NCI-H524 treated with DMSO at 0.1 percent for 48 hours (cell line): ENCODE data around the gene CNN2.

ENCODE experiments used
- DNase-seq: peaks from one replicate; lab custom pipeline; 2025; lab: John Stamatoyannopoulos, UW

The CNN2 gene

DNA sequence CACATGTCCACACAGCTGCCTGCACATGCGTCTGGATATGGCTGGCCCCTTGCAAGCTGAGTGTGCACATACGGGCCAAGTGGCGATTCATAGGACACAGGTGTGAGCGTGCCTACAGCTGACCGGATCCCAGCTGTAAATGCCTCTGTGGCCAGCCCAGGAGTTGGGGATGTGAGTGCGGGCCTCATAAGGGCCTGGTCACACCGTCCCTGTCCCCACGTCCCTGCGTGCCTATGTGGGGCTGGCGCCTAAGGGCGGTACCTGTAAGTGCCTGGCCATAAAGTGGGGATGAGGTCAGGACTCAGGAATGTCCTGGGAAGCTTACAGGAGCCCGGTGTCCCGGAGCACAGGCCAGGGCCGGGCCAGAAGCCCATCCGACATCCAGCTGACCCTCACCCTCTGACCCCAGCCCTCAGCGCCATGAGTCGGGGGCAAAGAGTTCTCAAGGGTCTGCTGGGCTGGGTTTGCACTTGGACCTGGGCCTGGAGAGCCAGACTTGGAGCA is 39.2 kb downstream of the CNN2 start:
- DNase-seq = no peak

DNA sequence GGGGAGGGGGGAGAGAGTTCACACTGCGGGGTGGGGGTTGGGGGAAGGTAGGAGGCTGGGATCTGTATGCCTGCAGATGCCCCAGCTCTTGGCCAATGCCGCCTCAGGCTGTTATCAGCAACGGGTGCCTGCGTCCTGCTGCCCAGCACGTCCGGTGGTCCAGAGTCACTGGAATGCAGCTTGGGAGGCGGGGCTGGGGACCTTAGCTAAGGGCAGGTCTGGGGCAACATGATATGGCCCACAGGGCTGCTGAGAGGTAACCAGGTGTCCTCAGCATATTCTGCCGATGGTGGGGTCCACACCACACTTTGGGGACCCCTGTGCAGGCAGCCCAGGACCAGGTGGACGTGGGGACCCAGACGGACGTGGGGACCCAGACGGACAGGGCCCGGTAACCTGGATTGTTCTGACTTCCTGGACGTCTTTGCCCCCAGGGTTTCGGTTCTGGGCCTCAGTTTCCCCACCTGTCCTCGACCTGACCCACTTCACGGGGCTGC is 39.9 kb downstream of the CNN2 start:
- no peak for DNase-seq

DNA sequence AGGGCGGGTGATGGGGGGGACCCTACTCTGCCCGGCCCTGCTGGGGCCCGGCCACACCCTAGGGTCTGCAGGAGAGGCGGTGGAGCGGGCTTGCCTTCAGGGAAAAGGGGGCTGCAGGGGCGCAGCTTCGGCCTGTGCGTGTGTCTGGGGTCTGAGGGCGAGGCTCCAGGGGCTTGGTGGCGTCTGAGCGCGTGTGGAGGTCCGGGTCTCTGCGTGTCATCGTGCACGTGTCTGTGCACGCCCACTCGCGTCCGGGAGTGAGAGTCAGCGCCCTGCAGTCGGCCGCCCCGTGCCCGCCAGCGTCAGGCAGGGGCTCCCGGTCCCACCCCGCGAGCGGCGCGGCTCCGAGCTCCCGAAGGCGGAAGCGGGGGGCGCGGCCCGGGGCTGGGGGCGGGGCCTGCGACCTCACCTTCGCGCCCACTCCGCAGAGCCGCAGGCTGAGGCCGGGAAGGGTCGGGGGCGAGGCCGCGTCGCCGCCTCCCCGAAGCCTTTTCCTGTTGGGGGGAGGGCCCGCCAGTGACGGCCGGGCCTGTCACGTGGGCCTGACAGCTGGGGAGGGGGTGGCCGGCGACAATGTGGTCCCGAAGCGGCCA is 40.4 kb downstream of the CNN2 start, which contains the start of gene ARHGAP45:
Gene ARHGAP45, plus strand, starts transcription at position 420 of the 593 bp plus-strand sequence. CDS start 239 bp downstream, outside the sequence.
- no peak for DNase-seq

DNA sequence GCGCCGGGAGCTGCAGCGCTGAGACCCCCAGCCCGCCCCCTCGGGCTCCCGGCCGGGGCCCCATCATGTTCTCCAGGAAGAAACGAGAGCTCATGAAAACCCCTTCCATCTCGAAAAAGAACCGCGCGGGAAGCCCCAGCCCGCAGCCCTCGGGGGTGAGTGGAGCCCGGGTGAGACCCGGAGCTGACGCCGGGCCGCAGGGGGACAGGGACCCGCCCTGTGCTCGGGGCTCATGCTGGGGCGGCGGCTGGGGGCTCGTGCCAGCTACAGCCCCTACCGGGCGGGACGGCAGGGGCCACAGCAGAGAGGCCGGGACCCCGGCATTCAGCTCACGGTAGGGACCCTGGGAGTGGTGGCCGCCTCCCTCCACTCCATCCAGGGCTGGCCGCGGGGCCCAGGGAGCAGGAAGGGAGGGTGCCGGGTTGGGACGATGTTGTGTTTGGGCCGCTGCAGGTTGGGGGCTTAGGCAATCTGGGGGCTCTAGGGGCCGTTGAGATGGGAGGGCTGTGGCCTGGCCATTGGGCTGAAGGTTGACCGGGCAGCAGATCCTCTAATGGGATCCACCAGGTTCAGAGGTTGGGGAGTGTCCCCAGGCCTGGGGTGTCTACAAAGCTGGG is 41.0 kb downstream of the CNN2 start:
- no peak for DNase-seq

DNA sequence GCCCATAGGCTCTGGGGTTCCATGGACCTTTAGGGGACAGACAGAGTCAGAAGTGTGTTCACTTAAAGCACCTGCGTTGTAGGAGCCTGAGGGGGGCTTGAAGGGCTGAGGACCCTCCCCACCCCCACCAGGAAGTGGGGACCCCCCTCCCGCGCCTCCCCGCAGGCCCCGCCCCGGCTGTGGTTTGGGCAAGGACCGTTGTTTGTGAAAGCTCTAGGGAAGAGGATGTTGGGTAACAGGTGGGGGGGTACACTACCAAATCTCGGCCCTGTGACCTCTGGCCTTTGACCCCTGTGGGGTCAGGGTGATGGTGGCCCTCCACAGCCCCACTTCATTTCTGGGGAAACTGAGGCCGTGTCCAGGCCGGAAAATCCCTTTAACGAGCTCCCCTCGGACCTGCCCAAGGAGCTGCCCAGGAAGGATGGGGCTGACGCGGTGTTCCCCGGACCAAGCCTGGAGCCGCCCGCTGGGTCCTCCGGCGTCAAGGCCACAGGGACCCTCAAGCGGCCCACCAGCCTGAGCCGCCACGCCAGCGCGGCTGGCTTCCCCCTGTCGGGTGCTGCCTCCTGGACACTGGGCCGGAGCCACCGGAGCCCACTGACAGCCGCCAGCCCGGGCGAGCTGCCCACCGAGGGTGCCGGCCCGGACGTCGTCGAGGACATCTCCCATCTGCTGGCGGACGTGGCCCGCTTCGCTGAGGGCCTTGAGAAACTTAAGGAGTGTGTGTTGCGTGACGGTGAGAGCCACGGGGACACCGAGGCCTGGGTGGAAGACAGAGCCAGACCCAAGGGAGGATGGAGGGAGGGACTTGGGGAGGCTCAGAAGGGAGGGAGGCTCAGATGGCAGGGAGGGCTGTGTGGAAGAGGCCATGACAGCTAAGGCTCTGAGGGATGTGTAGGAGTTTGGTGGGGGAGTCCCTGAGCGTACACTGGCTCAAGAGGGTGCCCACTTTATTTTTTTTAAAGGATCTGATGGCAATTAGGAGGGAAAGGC is 41.9 kb downstream of the CNN2 start:
- DNase-seq = no peak

DNA sequence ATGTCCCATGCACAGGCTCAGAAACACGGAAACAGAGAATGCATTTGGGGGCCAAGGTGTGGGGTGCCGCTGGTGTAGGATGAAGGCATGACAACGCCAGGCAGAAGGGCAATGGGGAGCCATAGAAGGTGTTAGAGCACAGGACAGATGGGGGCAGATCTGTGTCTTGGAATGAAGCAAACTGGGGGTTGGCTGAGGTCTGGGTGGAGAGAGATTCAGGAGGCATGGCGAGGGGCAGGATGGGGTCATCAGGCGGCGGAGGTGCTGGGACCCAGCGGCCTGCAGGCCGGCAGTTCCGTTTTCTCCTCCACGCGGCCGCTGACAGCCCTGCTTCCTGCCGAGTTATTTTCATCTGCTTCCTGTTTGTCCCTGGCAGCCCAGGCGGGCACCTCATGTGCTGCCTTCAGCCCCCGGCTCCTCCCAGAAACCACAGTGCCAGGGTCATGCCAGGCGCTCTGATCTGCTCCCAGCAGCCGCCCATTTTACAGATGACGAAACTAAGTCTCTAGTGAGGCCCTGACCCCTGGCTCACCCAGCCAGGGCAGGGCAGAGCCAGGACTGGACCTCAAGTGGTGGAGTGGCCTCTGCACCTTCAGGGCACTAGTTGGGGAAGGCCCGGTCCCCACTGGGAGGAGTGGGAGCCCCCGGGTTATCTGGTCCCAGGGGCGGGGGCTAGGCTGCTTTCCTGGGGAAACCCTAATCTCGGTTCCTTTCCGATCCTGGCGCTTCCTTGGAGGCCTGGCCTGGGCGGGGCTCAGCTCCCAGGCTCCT is 42.8 kb downstream of the CNN2 start:
- no peak for DNase-seq

- no peak for DNase-seq
Observed at GRCh38 chr19:1070576-1070930, 44.1 kb downstream of the CNN2 start.

DNA sequence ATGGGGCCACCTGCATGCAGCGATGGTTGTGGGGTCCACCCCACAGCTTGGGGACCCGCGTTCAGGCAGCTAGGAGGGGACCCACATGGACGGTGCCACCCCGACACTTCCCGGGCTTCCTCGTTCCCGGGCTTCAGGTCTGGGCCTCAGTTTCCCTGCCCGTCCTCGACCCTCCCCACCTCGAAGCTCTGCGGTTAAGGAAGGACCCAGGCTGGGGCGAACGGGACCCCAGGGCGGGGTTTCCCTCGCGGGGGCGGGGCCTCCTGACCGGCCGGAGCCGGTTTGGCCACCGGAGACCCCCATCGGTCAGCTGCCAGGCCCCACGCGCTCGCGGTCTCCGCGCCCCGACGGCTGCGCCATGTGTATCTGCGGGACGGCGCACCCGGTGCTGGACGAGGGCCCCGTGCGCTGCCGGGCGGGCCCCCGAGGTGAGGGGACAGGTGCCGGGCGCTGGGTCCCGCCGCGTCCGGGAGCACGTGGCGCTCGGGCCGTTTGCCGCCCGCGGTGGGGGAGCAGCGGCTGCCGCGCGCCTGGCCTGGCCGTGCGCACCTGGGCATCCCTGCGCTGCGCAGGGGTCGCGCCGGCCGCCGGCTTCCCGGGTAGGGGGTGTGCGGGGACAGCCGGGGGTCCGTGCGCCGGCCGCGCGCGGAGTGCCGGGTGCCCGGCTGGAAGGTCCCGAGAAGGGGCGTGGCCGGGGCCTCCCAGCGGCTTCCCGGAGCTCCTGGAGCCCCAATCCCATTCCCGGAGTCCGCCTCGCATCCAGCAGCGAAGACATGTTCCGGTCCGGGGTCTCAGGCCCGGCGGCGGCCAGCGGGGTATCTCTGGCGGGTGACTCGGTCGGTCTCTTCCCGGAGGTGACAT is 44.8 kb downstream of the CNN2 start:
- DNase-seq = no peak

DNA sequence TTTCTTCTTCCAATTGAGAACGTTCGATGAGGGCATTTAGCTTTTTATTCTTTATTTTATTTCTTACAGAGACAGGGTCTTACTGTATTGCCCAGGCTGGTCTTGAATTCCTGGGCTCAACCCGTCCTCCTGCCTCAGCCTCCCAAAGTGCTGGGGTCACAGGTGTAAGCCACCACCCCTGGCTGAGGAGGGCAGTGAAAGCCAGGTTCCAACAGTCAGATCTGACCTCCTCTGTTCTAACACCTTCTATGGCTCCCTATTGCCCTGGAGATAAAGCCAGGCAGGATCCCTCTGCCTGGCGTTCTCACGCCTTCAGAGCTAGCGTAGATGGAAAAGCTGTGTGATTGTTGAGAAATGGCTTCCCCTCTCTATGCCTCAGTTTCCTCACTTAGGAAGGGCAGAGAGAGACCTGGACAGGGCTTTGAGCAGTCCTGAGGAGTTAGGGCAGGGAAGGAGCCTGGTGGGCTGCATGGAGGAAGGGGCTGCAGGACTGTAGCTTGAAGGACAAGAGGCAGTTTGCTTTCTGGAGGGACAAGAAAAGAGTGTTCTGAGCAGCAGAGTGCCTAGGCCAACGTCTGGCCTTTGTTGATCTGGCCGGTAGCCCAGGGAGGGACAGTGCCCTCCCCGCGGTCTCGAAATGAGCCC is 46.1 kb downstream of the CNN2 start:
- no peak for DNase-seq

DNA sequence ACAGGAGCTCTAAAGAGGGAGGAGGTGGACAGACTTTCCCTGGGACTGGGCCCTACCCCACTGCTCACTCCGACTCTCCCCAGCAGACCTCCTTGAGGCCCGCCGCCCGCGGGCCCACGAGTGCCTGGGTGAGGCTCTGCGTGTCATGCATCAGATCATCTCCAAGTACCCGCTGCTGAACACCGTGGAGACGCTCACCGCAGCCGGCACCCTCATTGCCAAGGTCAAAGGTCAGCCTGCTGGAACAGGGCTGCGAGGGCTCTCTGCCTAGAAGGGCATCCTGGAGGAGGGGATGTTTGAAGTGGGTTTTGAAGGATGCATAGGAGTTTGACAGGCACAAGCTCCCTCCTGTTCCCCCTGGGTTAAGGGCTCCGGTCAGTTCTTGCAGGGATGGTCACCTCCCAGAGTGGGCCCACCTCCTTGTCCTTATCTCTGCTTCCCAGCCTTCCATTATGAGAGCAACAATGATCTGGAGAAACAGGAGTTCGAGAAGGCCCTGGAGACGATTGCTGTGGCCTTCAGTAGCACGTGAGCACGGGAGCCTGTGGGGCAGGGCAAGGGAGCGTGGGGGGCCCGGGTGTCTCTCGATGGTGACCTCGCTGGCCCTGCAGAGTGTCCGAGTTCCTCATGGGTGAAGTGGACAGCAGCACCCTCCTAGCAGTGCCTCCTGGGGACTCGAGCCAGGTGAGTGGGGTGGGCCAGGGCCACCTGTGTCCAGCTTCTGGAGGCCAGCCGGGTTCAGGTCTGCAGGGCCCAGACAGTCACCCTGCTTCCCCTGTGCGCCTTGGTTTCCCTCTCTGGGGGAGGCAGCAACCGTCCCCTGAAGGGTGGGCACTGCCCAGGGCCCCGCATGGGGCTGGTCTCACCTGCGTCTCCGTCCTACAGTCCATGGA is 46.9 kb downstream of the CNN2 start:
- DNase-seq = no peak

DNA sequence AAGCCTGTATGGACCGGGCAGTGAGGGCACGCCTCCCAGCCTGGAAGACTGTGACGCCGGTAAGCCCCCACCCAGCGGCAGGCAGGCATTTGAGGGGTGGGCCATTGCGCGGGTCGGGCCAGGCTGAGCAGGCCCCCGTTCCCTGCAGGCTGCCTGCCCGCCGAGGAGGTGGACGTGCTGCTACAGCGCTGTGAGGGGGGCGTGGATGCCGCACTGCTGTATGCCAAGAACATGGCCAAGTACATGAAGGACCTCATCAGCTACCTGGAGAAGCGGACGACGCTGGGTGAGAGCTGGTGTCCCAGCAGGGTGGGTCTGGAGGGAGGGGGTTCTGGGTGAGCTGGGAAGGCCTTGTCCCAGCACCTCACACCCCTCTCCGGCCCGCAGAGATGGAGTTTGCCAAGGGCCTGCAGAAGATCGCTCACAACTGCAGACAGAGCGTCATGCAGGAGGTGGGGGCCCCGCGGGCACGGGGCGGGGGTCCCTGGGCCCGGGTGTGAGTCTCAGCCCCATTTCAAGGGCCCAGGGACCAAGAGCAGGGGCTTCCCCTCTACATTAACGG is 47.6 kb downstream of the CNN2 start:
- DNase-seq = no peak

DNA sequence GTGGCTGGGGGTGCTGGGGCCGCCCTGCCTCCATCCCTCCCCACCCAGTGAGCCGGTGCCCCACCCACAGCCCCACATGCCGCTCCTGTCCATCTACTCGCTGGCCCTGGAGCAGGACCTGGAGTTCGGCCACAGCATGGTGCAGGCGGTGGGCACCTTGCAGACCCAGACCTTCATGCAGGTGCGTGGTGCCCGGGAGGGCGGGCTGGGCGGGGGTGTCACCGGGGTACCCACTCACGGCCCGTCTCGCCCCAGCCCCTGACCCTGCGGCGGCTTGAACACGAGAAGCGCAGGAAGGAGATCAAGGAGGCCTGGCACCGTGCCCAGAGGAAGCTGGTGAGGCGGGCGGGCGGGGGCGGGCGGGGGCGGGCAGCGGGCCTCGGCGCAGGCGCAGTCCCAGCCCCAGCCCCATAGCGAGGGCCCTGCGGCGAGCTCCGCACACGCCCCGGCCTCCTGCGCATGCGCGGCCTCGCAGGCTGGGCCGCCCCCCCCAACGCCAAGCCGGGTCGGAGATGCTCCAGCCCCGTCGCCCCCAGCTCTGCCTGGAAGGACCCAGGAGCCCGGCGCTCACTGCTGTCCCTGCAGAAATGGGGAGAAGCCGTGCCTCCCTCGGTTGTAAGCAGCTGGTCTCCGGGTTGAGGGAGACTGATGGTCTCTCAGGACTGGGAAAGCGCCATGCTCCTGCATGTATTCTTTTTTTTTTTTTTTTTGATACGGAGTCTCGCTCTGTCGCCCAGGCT is 48.3 kb downstream of the CNN2 start:
- DNase-seq = peak; percentile 37

DNA sequence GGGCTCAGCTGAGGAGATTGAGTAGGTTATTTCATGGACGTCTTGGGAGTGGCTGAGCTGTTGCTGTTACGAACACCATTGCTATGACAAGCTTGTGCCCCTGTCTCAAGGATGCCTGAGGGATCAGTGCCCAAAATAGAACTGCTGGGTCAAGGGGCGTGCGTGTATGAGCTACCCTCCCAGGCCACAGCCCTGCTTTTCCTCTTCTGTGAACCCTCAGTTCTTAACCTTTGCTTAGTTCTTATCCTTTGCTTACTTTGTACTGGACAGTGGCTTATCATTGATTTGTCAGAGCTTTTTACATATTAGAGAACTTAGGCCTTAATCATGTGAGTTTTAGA is 49.6 kb downstream of the CNN2 start:
- no peak for DNase-seq

- DNase-seq = no peak
Observed at GRCh38 chr19:1076951-1077350, 50.5 kb downstream of the CNN2 start.

DNA sequence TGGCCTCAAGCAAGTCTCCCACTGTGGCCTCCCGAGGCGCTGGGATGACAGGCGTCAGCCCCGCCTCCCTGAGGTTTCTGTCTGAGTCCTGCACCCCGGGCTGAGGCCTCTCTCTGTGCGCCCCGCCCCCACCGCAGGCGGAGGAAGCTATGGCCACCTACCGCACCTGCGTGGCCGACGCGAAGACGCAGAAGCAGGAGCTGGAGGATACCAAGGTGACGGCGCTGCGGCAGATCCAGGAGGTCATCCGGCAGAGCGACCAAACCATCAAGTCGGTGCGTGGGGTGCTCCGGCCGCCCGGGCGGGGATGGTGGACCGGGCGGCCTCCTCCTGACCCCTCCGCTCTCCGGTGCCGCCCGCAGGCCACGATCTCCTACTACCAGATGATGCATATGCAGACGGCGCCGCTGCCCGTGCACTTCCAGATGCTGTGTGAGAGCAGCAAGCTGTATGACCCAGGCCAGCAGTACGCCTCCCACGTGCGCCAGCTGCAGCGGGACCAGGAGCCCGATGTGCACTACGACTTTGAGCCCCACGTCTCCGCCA is 53.2 kb downstream of the CNN2 start:
- DNase-seq = peak; percentile 32

GRCh38 chr19:1080360-1081161 is 54.2 kb downstream of the CNN2 start:
- DNase-seq = no peak
